OCI-LY3 (cell line): ENCODE measurements around the gene UBE2E2.

Experiments used
- H2AFZ ChIP-seq: fragments of 200-600, 300-600 bp; shearing (Covaris generic); 2 replicates; pipeline ENCODE4 v1.6.0; 2014; ENCODE audit warnings: antibody characterized with exemption, low read depth, low read length
- H3K27ac ChIP-seq: fragments of 200-600, 300-600 bp; sonication (generic); 2 replicates; pipeline ENCODE4 v1.5.1; 2014; ENCODE audit warnings: mild to moderate bottlenecking, low read length, moderate library complexity, mixed read lengths
- H3K27me3 ChIP-seq: fragments of 200-600, 300-600 bp; sonication (generic); 2 replicates; pipeline ENCODE4 v1.6.1; 2014; ENCODE audit warnings: low read depth, low read length, mixed read lengths
- H3K36me3 ChIP-seq: fragments of 200-600, 300-600 bp; sonication (generic); replicated peaks from 2 replicates; pipeline ENCODE3; 2014; ENCODE audit warnings: low read depth, low read length, mixed read lengths
- H3K4me1 ChIP-seq: fragments of 300-600, 200-600 bp; sonication (generic); 2 replicates; pipeline ENCODE4 v1.6.1; 2014; ENCODE audit warnings: low read length, mixed read lengths
- H3K4me2 ChIP-seq: fragments of 200-600, 300-600 bp; sonication (generic); 2 replicates; pipeline ENCODE4 v1.6.1; 2014; ENCODE audit warnings: low read length, mixed read lengths
- H3K4me3 ChIP-seq: fragments of 300-600, 200-600 bp; sonication (generic); 2 replicates; pipeline ENCODE4 v1.5.1; 2014; ENCODE audit warnings: antibody characterized with exemption, mild to moderate bottlenecking, low read length, moderate library complexity
- H3K79me2 ChIP-seq: fragments of 300-600, 200-600 bp; shearing (Covaris generic); 2 replicates; pipeline ENCODE4 v1.6.1; 2014; ENCODE audit warnings: mild to moderate bottlenecking, low read length, mixed read lengths
- H3K9ac ChIP-seq: fragments of 300-600, 200-600 bp; shearing (Covaris generic); 2 replicates; pipeline ENCODE4 v1.6.0; 2014; ENCODE audit warnings: mild to moderate bottlenecking, low read length, moderate library complexity
- H3K9me3 ChIP-seq: fragments of 200-600, 300-600 bp; shearing (Covaris generic); 2 replicates; pipeline ENCODE4 v1.6.1; 2014; ENCODE audit warnings: low read length, mixed read lengths; ENCODE audit not compliant: insufficient read depth
- H4K20me1 ChIP-seq: fragments of 200-600, 300-600 bp; sonication (generic); 2 replicates; pipeline ENCODE4 v1.6.1; 2016; ENCODE audit warnings: low read length, mixed read lengths; ENCODE audit not compliant: insufficient read depth
- CTCF ChIP-seq: fragments of 200-600, 300-600 bp; sonication (generic); IDR thresholded peaks from 2 replicates; pipeline ENCODE4 v1.5.1; 2014; ENCODE audit warnings: antibody characterized with exemption, low read length, low read depth
- EZH2phosphoT487 ChIP-seq: fragments of 200-600 bp; shearing (Covaris generic); IDR thresholded peaks from 2 replicates; pipeline ENCODE4 v1.6.1; 2018; ENCODE audit warnings: antibody characterized with exemption, mixed run types, low read depth

UBE2E2 gene

GRCh38 chr3:23238578-23238977 lies 35.5 kb downstream of the UBE2E2 start:
- no peak for TF ChIP-seq CTCF
- TF ChIP-seq EZH2phosphoT487, result no peak
- Histone ChIP-seq H3K4me2 (no peak overlapping the region), H3K4me1 (no peaks in the 10 kb centered on the region), H3K9ac (no peak overlapping the region), H3K4me3 (no peak overlapping the region), H3K79me2 (peaks cover 85% of the 10 kb centered on the region), H3K27ac (no peak overlapping the region), H4K20me1 (peaks cover 65% of the 10 kb centered on the region), H2AFZ (no peak overlapping the region), H3K27me3 (no peaks in the 10 kb centered on the region), H3K9me3 (no peaks in the 10 kb centered on the region), H3K36me3 (no peaks in the 10 kb centered on the region)

- H3K36me3 ChIP-seq, result no peaks in the 10 kb centered on the region
- H2AFZ ChIP-seq, result no peak overlapping the region
- H4K20me1 ChIP-seq, result peaks cover 60% of the 10 kb centered on the region
- no peaks in the 10 kb centered on the region for H3K4me1 ChIP-seq
- no peaks in the 10 kb centered on the region for H3K27me3 ChIP-seq
- H3K4me2 ChIP-seq, result no peak overlapping the region
- H3K9me3 ChIP-seq, result no peaks in the 10 kb centered on the region
- no peak overlapping the region for H3K9ac ChIP-seq
- H3K4me3 ChIP-seq, result no peak overlapping the region
- no peak overlapping the region for H3K27ac ChIP-seq
- peaks cover 82% of the 10 kb centered on the region for H3K79me2 ChIP-seq
- TF ChIP-seq CTCF (no peak), EZH2phosphoT487 (no peak)
Observed at GRCh38 chr3:23239211-23240068, 36.3 kb downstream of the UBE2E2 start.

- TF ChIP-seq EZH2phosphoT487 (no peak), CTCF (no peak)
- H4K20me1 ChIP-seq, result peaks cover 55% of the 10 kb centered on the region
- H3K27ac ChIP-seq, result no peak overlapping the region
- no peaks in the 10 kb centered on the region for H3K36me3 ChIP-seq
- H2AFZ ChIP-seq, result no peak overlapping the region
- no peak overlapping the region for H3K9ac ChIP-seq
- no peaks in the 10 kb centered on the region for H3K4me1 ChIP-seq
- H3K4me3 ChIP-seq, result no peak overlapping the region
- H3K79me2 ChIP-seq, result peaks cover 80% of the 10 kb centered on the region
- H3K27me3 ChIP-seq, result no peaks in the 10 kb centered on the region
- H3K9me3 ChIP-seq, result no peaks in the 10 kb centered on the region
- no peak overlapping the region for H3K4me2 ChIP-seq
Observed at GRCh38 chr3:23240171-23240785, 37.2 kb downstream of the UBE2E2 start.

GRCh38 chr3:23241256-23241655 lies 38.1 kb downstream of the UBE2E2 start:
- Histone ChIP-seq H3K27me3 (no peaks in the 10 kb centered on the region), H3K9me3 (no peaks in the 10 kb centered on the region), H3K4me2 (no peak overlapping the region), H4K20me1 (peaks cover 48% of the 10 kb centered on the region), H3K9ac (no peak overlapping the region), H3K4me1 (no peaks in the 10 kb centered on the region), H3K4me3 (no peak overlapping the region), H3K79me2 (peaks cover 77% of the 10 kb centered on the region), H2AFZ (no peak overlapping the region), H3K36me3 (no peaks in the 10 kb centered on the region), H3K27ac (no peak overlapping the region)
- no peak for TF ChIP-seq CTCF
- TF ChIP-seq EZH2phosphoT487, result no peak
